Endometrial microvascular endothelial cells (primary cell): Measurements from ENCODE around the gene CBLN3. TPM values are rescaled to one million over a fixed set of nuclear protein-coding genes. Genes with fewer than 3 reads are reported as not detected.

ENCODE experiments used
- in situ Hi-C: cut with HindIII; loops from 2 replicates; pipeline ENCODE4 v1.10.0; 2017; ENCODE audit warnings: low sequenced_read_pairs, low pct_unique_long_range_greater_than_20kb; ENCODE audit errors: inconsistent ontology term
- total RNA-seq: library from RNA; depleted of rRNA; stranded (reverse); fragments of >200 nt; gene quantifications from one replicate; pipeline ENCODE4 v1.2.3, GENCODE V29; 2015; ENCODE audit errors: inconsistent ontology term

The CBLN3 gene
- total RNA-seq, 1 donor from 2014 or later, result 1.3 TPM

DNA sequence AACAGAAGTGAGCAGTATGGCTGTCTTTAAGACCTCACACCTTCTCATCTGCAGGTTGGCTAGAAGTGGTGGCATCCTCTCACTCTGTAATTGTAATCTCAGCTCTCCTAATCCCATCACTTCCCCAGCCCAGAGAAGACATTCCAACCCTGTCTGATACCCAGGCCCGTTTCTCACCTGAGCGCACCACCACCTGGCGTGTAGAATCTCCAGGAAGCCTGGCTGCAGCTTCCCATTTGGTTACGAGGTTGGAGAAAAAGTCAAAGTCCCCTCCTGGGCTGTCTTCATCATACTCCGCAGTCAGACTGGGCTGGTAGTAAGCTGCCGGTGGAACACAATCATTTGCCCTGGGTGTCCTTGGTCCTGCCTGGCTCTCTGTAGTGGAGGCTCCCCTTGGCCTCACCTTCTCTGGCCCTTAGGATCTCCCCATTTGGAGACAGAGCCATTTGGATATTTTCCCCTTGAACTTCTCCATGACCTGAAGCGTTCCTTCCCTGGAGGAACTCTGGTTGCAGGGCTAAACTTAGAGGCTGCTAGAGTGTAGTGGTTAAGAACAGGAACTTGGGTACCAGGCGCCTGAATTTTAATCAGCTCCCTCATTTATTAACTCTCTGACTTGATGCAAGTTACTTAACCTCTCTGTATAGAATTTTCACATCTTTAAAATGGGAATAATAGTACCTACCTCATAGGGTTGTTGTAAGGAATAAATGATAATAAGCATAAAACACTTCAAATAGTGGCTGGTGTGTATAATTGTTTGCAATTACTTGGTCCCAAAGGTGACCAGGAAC, 11.3 kb upstream of the CBLN3 start:
- in situ Hi-C loops, result no loop called here

DNA sequence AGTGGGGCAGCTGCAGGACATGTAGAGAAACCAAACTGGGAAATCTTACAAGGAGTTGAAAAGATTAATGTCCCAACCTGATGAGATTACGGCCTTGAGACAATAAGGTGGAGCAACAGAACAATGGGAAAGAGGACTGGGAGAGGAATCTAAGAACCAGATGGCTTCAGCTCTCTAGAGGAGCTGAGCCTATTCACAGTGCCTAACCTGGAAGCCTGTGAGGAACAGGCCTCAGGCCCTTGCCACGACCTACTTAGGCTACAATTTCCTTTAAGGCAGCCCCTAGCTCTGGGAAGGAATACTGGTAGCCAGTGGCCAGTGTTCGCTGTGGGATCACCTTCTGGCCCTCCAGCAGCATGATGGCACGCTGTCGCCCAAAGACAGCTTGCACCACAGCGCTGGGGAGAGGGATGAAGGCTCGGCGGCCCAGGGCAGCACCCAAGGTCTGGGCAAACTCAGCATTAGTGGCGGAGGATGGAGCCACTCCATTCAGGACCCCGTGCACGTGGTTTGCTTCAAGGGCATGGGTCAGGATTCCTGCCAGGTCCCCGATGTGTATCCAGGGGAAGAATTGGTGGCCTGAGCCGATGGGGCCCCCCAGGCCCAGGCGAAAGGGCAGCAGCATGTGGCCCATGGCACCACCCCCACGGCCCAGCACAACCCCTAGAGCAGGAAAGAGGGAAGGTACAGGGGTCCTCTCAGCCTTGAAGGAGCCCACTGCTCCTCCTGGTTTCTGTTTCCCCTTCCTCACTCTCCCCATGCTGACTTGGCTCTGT, 10.6 kb upstream of the CBLN3 start:
- in situ Hi-C loops, result loop anchor here (5.0 kb wide), 1 partner anchor 73 kb away; the partner anchor contains the start of gene NFATC4

DNA sequence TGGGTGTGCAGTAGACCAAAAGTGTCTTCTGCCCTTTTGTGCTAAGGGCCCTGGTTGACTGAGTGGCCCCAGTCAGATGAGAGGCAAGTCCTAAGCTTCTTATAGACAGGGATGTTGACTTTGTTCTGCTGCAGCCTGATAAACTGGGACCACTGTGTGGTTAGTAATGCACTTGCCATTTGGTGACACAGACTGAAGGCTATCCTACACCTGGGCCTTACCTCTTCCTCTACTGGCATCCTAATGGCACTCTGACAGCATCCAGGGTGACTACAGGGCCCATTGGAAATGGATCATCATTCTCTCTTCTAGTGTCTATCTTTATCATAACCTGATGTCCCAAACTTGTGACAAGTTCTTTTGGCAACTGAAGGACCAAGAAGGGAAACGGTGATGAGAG, 9.8 kb upstream of the CBLN3 start:
- in situ Hi-C loops, result loop anchor here (5.0 kb wide), 1 partner anchor 72 kb away; the partner anchor contains the start of gene NFATC4

DNA sequence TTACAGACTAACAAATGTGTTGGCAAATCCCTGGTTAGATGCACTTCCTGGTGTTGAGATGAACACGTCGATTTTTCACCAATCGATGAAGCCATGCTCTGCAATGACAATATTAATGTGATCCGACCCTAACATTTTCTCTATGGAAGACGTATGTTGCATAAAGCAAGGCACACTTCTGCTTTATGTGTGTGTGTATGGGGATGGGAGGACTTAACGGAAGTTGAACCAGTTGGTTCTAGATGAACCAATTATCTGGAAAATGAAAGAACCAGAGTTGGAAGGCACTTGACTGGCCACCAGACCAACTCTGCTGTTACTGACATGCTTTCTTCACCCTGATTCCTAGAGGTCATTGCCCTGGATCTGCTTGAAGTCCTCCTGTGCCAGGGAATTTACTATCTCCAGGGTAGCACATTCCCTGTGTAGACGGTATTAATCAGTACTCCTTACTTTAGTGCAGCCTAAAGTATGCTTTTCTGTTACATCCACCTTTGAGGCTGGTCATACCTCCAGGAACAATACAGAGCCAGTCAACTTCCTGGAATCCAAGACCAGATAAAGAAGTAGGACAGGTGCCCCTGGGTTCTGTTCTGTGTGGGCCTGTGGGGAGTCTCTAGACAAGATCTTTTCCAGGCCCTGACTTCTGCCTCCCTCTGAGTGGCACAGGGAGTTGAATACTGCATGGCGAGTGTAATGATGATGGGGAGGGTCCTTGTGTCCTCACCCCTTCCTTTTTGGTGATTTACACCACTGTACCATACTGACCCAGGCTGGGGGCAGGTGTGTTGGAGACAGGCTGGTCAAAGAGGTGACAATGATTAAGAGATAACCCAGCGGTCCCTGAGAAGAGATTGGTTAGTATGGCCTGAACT, 9.0 kb upstream of the CBLN3 start:
- in situ Hi-C loops, result loop anchor here (5.0 kb wide), 1 partner anchor 71 kb away; the partner anchor contains the start of gene NFATC4

DNA sequence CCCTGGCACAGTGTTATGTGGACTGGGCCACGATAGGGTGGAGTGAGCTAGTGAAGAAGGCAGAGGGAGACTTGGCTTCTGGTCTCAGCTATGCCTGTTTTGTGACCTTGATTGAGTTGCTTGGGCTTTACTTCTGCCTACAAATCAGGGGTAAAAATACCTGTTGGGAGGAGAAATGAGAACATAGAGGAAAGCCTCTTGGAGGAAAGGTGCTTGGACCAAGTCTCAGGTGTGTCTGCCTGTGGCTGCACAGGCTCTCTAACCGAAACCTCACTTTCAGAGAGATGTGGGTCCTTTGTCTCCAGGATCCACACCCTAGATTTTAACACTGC, 8.2 kb upstream of the CBLN3 start:
- in situ Hi-C loops, result loop anchor here (5.0 kb wide), 1 partner anchor 70 kb away; the partner anchor contains the start of gene NFATC4

DNA sequence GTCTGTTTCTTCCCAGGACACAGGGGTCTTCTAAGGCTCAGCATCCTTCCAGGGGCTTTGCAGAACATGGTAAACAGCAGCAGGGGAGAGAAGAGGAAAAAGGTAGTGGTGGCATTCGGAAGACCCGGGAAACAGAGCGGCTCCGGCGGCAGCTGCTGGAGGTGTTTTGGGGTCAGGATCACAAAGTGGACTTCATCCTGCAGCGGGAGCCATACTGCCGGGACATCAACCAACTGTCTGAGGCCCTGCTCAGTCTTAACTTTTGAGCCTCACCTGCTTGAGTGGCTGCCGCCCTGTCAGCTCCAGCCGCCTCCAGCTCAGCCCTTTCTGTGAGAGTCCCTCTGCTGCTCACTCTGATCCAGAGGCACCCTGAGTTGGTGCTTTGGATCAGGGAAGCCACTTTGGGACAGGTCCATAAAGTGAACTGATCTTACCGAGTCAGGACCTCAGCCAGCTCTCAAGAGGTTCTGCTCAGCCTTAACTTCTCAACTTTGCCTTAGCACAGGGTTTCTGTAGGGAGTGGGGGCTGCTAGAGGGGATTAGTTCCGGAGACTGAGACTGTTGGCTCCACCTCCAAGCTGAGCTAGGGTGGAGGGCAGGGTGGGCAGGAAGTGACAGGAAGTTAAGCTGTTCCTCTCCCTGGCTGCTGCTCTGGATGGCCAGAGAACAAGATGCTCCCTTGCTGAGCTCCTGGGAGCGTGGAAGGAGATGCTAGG, 7.7 kb upstream of the CBLN3 start:
- in situ Hi-C loops, result loop anchor here (5.0 kb wide), 1 partner anchor 70 kb away; the partner anchor contains the start of gene NFATC4

DNA sequence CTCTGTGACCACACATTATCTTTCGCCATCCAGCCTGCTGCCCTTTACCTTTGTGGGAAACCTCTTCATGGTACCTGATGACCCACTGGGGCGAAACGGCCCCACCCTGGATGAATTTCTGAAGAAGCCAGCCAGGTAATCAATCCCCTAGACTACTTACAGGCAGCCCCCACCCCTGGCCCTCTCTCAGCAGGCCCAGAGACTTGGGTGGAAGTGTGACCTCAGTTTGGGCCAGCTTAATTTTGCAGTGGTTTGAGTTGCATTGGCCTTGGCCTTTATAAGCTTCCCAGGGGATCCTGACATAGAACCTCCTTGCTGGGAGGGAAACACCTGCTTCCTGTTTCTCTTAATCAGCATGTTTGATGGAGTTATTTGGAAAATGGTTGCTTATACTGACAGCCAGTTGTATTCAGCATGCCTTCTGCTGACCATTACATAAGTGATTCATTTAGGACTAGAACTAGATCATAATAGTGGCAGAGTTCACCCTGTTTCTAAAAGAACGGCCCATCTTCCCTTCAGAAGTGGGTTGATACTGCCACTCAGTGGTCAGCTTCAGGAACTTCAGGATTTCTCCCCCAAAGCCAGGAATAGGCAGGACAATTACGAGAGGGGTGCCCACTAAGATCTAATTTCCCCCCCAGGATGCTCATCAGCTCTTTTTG, 7.0 kb upstream of the CBLN3 start:
- in situ Hi-C loops, result loop anchor here (5.0 kb wide), 1 partner anchor 69 kb away; the partner anchor contains the start of gene NFATC4

DNA sequence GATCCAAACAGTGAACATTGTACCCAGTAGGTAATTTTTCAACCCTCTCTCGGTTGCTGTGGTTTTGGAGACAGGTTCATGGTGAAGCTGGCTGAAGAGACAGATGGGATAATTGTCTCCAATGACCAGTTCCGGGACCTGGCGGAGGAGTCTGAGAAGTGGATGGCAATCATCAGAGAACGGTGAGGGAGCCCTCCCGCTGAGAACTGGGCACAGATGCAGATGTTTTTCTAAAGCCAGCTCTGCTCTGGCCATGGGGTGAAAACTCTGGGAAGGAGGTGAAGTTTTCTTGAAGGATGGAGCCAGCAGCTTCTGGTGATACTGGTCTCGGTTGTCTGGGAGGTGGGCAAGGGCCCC, 6.5 kb upstream of the CBLN3 start:
- in situ Hi-C loops, result loop anchor here (5.0 kb wide), 1 partner anchor 69 kb away; the partner anchor contains the start of gene NFATC4

DNA sequence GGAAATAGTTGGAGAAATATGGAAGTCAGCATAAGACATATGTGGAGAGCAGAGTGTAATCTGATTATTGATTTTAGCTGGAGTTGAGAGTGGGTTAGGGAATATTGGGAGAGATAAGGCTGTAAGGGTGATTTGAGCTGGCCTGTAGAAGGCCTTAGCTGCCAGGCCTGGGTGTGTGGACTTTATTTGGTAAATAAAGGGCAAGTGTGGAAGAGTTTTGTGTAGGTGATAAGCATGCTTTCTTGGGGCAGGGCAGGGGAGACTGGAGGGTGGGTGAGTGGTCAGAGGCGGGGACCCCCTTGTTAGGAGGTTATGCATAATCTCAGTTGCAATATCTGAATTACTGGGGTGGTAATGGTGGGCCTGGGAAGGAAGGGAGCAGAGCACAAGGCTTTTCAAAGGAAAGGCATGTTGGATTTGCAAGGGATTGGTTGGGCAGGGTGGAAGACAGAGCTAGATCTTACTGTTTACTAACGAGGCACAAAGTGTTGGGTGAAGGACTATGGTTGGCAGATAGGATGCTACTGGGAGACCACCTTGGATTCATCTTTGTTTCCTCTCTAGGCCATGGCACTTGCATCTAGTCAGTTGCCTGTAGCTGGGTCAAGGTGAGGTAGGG, 5.8 kb upstream of the CBLN3 start:
- in situ Hi-C loops, result loop anchor here (5.0 kb wide), 1 partner anchor 68 kb away; the partner anchor contains the start of gene NFATC4

DNA sequence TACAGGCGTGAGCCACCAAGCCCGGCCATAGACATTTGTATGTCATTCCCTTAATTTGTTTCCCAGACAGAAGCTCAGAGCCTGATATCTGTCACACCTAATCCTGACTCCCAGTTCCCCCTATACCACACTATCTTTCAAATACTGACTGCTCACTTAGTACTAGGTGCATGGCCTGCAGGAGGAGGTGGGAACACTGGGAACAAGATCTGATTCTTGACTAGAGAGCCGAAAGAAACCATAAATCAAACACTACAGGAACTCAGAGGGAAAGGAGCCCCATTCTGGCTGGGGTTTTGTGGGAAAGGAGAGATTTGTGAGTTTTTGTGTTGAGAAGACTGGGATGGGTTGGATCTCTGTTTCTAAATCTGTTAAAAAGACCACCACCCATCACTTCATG, 5.2 kb upstream of the CBLN3 start:
- in situ Hi-C loops, result loop anchor here (5.0 kb wide), 1 partner anchor 67 kb away; the partner anchor contains the start of gene NFATC4

DNA sequence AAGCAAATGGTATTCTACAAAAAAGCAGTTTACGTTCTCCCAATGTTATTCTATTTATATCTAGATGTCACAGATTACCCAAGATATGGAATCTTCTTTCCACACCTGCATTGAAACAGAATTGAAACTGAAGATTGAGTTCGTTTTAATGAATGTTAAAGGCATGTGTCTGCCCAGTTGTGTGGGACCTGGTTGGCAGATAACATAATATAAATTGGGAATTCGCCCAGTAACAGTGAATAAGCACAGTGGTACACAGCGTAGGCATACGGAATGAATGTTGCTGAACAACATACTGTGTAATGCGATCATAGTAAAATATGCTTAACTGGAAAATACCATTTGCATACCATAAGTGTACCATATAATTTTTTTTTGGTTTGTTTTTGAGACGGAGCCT, 4.6 kb upstream of the CBLN3 start:
- in situ Hi-C loops, result no loop called here

DNA sequence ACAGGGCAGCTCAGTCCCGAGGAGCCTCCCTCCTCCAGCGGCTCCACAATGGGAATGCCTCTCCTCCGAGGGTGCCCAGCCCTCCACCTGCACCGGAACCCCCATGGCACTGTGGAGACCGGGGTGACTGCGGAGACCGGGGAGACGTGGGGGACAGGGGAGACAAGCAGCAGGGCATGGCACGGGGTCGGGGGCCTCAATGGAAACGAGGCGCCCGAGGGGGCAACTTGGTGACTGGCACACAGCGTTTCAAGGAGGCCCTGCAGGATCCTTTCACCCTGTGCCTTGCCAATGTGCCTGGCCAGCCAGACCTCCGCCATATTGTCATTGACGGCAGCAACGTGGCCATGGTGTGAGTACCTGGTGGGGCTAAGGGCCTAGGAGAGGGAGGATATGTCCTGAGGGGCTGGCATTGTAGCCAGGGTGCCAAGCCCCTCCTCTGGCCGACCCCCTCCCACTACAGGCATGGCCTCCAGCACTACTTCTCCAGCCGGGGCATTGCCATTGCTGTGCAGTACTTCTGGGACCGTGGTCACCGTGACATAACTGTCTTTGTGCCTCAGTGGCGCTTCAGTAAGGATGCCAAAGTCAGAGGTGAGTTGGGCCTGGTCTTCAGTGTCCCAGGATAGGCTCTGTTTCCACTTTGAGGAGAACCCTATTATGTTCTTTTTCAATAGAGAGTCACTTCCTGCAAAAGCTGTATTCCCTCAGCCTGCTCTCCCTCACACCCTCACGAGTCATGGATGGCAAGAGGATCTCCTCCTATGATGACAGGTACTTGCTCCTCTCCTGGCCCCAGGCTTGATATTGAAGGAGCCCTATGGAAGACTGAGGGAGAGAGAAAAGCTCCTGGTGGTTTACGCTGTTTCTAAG, 3.0 kb upstream of the CBLN3 start:
- in situ Hi-C loops, result no loop called here

DNA sequence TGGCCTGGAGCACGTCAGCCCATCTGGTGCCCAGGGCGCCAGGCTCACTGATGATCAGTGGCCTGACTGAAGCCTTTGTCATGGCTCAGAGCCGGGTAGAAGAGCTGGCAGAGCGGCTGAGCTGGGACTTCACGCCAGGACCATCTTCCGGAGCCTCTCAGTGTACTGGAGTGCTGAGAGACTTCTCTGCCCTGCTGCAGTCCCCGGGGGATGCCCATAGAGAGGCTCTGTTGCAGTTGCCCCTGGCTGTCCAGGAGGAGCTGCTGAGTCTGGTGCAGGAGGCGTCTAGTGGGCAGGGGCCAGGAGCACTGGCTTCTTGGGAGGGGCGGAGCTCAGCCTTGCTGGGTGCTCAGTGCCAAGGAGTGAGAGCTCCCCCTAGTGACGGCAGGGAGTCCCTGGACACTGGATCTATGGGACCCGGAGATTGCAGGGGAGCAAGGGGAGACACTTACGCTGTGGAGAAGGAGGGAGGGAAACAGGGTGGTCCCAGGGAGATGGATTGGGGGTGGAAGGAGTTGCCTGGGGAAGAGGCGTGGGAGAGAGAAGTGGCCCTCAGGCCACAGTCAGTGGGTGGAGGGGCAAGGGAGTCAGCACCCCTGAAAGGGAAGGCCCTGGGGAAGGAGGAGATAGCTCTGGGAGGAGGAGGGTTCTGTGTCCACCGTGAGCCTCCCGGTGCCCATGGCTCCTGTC, 2.2 kb upstream of the CBLN3 start:
- in situ Hi-C loops, result no loop called here

DNA sequence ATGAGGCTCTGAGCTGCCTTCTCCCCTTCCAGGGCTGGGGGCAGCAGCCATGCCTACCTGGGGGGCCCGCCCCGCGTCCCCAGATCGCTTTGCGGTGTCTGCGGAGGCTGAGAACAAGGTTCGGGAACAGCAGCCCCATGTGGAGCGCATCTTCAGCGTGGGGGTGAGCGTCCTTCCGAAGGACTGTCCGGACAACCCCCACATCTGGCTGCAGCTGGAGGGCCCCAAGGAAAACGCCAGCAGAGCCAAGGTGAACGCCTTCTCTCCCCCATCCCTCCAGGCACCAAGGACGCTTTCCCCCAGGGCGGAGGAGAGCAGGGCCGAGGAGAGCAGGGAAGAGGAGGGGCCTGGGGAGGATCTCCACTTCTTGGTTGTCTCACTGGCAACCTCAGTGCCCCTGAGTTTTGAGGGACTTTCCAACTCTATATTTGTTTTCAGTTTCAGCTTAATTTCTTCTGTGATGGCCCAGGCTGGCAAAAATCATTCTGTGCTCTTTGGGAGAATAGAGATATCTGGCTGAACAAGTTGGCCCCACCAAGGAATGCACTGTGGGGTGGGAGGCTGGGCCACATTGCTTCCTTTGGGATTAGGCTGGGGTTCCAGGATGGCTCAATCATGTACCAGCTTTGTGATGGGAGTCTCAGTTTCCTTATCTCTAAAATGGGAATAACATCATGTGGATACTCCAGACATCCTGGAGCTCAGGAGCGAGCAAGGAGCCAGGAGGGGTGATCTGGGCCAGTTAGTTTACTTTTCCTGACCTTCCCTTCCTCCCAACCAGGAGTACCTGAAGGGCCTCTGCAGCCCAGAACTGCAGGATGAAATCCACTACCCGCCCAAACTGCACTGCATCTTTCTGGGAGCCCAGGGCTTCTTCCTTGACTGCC, 1.5 kb upstream of the CBLN3 start:
- in situ Hi-C loops, result no loop called here

DNA sequence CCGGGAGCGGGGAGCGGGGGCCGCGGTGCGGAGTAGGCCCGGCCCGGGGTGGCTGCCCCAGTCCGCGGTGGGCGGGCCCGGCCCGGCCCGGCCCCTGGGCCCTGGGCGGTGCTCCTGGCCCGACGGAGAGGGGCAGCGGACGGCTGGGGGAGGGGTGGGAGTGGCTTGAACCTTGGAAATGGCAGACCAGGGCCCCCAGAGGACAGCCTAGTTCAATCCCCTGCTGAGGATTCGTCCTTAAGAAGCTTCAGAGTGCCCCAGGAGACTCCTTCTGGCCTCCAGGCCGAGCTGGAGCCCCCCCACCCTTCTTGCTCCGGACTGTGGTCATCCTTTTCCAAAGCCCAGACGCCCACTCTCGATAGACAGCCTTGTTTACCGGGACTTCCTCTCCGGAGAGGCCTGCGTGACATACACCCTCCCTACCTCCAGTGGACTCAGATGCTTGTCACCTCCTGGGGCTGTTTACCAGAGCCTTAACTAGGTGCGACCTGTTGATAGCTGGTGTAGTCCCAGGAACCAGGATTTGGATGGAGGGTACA, 744 bp upstream of the CBLN3 start:
- in situ Hi-C loops, result no loop called here
